Uterus (tissue), 4 donors: Measurements from ENCODE around the gene KCNH5. TPM values are rescaled to one million over a fixed set of nuclear protein-coding genes. Genes with fewer than 3 reads are reported as not detected.

Experiments
- DNase-seq, 2 donors: peaks; one replicate each; pipeline ENCODE4 v3.0.0-alpha.2; 2019 to 2020
- H3K27ac ChIP-seq, 2 donors: fragments of 200-600 bp; sonication (generic); 1 replicate in 1 of 2; 2 replicates in 1 of 2; pipeline ENCODE4 v1.5.1; 2016 to 2018
- H3K27me3 ChIP-seq, 2 donors: fragments of 200-600 bp; sonication (generic); one replicate each; pipeline ENCODE4 v1.5.1; 2018 to 2019; ENCODE audit warnings: control low read depth in 1 of 2
- H3K36me3 ChIP-seq, 2 donors: fragments of 200-600 bp; sonication (generic); one replicate each; pipeline ENCODE4 v1.5.1; 2019; ENCODE audit warnings: control low read depth in 1 of 2
- H3K4me1 ChIP-seq, 2 donors: fragments of 200-600 bp; sonication (generic); one replicate each; pipeline ENCODE4 v1.5.1; 2018 to 2019; ENCODE audit warnings: control low read depth in 1 of 2
- H3K4me3 ChIP-seq, 2 donors: fragments of 200-600 bp; sonication (generic); 1 replicate in 1 of 2; 2 replicates in 1 of 2; pipeline ENCODE4 v1.5.1; 2018 to 2019; ENCODE audit warnings: mild to moderate bottlenecking in 1 of 2
- H3K9me3 ChIP-seq, 2 donors: fragments of 200-600 bp; sonication (generic); one replicate each; pipeline ENCODE4 v1.5.1; 2019; ENCODE audit warnings: control low read depth in 1 of 2
- POLR2A ChIP-seq, 2 donors: fragments of 450-650 bp; IDR thresholded peaks; one replicate each; pipeline ENCODE4 v1.6.1; 2016; ENCODE audit warnings: antibody characterized with exemption in 2 of 2, mild to moderate bottlenecking in 1 of 2, moderate library complexity in 1 of 2
- intact Hi-C: fragments of 100-400 bp; cut with DNase I; formaldehyde crosslinking; loops from one replicate; pipeline ENCODE4 v1.15.1; 2023; ENCODE audit warnings: low total_unique reads
- total RNA-seq, 4 donors: library from RNA; depleted of rRNA in 3 of 4; stranded (reverse); fragments of >200 nt in 3 of 4; gene quantifications; one replicate each; pipeline versions ENCODE4 v1.1.0 to v1.2.4, GENCODE V29; 2014 to 2023
- TF ChIP-seq, protein P1 (sequence below), 4 experiments: fragments of 200-600 bp in 2 of 4; fragments of 450-650 bp in 2 of 4; sonication (generic) in 2 of 4; IDR thresholded peaks; one replicate each; pipeline ENCODE4 v1.5.1; 2016 to 2019; ENCODE audit warnings: antibody characterized with exemption in 4 of 4, mild to moderate bottlenecking in 2 of 4, moderate library complexity in 1 of 4
- donor health status: DM: yes; HTN: yes; CAD: no.

The KCNH5 gene
- total RNA-seq, 4 donors from 2014 or later, result 0.09 to 1.6 (median 0.29) TPM; not detected in 1

DNA sequence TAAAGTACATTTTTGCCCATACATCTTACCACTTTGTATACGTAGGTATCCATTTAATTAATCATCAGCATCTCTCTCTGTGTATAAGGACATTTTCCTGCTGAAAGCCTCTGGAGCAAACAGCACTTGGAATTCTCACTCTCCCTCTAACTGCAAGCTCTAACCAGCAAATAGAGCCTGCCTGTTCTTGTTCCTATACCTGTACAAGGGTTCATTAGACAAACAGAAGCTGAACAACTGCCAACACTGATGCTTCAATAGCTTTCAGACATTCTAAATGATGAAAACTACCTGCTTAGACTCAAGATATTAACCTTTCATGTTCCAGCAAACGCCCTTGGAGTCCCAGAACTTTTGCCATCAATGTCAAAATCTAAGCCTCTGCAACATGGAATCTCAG is 98.0 kb downstream of the KCNH5 start:
- Histone ChIP-seq H3K27ac (no peak overlapping the region), H3K27me3 (no peaks in the 10 kb centered on the region), H3K36me3 (no peaks in the 10 kb centered on the region), H3K4me1 (no peaks in the 10 kb centered on the region), H3K4me3 (no peak overlapping the region), H3K9me3 (no peaks in the 10 kb centered on the region)
- DNase-seq, result no peak
- intact Hi-C loops, result no loop called here
- TF ChIP-seq, protein P1, sequence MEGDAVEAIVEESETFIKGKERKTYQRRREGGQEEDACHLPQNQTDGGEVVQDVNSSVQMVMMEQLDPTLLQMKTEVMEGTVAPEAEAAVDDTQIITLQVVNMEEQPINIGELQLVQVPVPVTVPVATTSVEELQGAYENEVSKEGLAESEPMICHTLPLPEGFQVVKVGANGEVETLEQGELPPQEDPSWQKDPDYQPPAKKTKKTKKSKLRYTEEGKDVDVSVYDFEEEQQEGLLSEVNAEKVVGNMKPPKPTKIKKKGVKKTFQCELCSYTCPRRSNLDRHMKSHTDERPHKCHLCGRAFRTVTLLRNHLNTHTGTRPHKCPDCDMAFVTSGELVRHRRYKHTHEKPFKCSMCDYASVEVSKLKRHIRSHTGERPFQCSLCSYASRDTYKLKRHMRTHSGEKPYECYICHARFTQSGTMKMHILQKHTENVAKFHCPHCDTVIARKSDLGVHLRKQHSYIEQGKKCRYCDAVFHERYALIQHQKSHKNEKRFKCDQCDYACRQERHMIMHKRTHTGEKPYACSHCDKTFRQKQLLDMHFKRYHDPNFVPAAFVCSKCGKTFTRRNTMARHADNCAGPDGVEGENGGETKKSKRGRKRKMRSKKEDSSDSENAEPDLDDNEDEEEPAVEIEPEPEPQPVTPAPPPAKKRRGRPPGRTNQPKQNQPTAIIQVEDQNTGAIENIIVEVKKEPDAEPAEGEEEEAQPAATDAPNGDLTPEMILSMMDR (IDR thresholded peaks at IDR 0.05), result no peak
- TF ChIP-seq POLR2A (IDR thresholded peaks at IDR 0.05), result no peak

GRCh38 chr14:62946221-62946620 is 99.0 kb downstream of the KCNH5 start:
- no peaks in the 10 kb centered on the region for H3K36me3 ChIP-seq
- no peaks in the 10 kb centered on the region for H3K9me3 ChIP-seq
- TF ChIP-seq, protein P1 (IDR thresholded peaks at IDR 0.05), result no peak
- no peak for TF ChIP-seq POLR2A (IDR thresholded peaks at IDR 0.05)
- intact Hi-C loops, result no loop called here
- no peaks in the 10 kb centered on the region for H3K27me3 ChIP-seq
- H3K27ac ChIP-seq, result no peak overlapping the region
- no peak for DNase-seq
- H3K4me1 ChIP-seq, result no peaks in the 10 kb centered on the region
- no peak overlapping the region for H3K4me3 ChIP-seq

DNA sequence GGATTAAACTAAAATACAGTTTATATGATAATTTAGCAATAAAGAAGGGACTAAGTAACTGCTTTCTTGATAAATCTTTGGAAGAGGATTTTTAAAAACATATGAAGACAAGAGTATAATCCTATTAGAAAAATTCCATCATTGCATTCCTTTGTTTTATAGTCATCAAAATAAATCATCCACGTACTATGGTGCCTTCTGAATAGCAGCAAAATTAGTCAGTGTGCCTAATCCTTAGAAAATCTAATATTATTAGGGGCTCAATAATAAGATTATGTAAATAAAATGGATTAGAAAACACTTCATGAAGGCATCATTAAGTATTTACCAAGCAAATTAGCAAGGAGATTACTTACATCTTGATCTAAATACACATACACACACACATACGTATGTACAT is 102.1 kb downstream of the KCNH5 start:
- TF ChIP-seq POLR2A (IDR thresholded peaks at IDR 0.05), result no peak
- TF ChIP-seq, protein P1 (IDR thresholded peaks at IDR 0.05), result no peak
- intact Hi-C loops, result no loop called here
- Histone ChIP-seq H3K4me3 (no peak overlapping the region), H3K36me3 (no peaks in the 10 kb centered on the region), H3K27ac (no peak overlapping the region), H3K27me3 (no peaks in the 10 kb centered on the region), H3K4me1 (no peaks in the 10 kb centered on the region), H3K9me3 (no peaks in the 10 kb centered on the region)
- DNase-seq, result no peak

DNA sequence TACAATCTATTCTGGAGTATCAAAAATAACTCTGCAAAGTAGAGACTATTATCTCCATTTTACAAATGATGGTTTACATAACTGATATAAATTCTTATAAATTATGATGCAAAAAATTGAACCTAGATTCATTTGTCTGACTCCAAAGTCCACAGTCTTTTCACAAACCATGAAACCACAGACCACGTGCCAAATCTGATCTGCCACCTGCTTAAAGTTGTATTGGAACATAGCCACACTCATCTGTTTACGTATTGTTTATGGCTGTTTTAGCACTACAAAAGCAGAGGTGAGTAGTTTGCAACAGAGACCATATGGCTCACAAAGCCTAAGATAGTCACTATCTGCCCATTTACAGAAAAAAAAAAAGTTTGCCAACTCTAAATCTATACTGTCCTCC is 105.3 kb downstream of the KCNH5 start:
- TF ChIP-seq POLR2A (IDR thresholded peaks at IDR 0.05), result no peak
- TF ChIP-seq, protein P1 (IDR thresholded peaks at IDR 0.05), result no peak
- intact Hi-C loops, result no loop called here
- H3K4me3 ChIP-seq, result no peak overlapping the region

GRCh38 chr14:62938778-62939177 is 106.5 kb downstream of the KCNH5 start:
- H3K36me3 ChIP-seq, result no peaks in the 10 kb centered on the region
- intact Hi-C loops, result no loop called here
- TF ChIP-seq POLR2A (IDR thresholded peaks at IDR 0.05), result no peak
- TF ChIP-seq, protein P1 (IDR thresholded peaks at IDR 0.05), result no peak

More for the DNA sequence above, 105.3 kb downstream of the KCNH5 start:
- Histone ChIP-seq H3K9me3 (no peaks in the 10 kb centered on the region), H3K36me3 (no peaks in the 10 kb centered on the region), H3K27ac (no peak overlapping the region), H3K27me3 (no peaks in the 10 kb centered on the region), H3K4me1 (no peaks in the 10 kb centered on the region)
- DNase-seq, result no peak

More at GRCh38 chr14:62938778-62939177, 106.5 kb downstream of the KCNH5 start:
- DNase-seq, result no peak
- Histone ChIP-seq H3K27me3 (no peaks in the 10 kb centered on the region), H3K4me1 (no peaks in the 10 kb centered on the region), H3K27ac (no peak overlapping the region), H3K9me3 (no peaks in the 10 kb centered on the region), H3K4me3 (no peak overlapping the region)
